Superior temporal gyrus (tissue), 1 donor: ENCODE results near the gene ANAPC2.

Experiments used
- DNase-seq: peaks from one replicate; pipeline ENCODE4 v3.0.0-alpha.2; 2016; ENCODE audit errors: extremely low spot score

Gene ANAPC2, protein sequence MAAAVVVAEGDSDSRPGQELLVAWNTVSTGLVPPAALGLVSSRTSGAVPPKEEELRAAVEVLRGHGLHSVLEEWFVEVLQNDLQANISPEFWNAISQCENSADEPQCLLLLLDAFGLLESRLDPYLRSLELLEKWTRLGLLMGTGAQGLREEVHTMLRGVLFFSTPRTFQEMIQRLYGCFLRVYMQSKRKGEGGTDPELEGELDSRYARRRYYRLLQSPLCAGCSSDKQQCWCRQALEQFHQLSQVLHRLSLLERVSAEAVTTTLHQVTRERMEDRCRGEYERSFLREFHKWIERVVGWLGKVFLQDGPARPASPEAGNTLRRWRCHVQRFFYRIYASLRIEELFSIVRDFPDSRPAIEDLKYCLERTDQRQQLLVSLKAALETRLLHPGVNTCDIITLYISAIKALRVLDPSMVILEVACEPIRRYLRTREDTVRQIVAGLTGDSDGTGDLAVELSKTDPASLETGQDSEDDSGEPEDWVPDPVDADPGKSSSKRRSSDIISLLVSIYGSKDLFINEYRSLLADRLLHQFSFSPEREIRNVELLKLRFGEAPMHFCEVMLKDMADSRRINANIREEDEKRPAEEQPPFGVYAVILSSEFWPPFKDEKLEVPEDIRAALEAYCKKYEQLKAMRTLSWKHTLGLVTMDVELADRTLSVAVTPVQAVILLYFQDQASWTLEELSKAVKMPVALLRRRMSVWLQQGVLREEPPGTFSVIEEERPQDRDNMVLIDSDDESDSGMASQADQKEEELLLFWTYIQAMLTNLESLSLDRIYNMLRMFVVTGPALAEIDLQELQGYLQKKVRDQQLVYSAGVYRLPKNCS

GRCh38 chr9:137188490-137189296, at the start of gene ANAPC2, which contains the start of gene SSNA1:
ANAPC2 (minus strand) TSS chr9:137188560; CDS start chr9:137188532, 28 bp downstream.
SSNA1 (plus strand) TSS chr9:137188676; CDS start chr9:137188727, 51 bp downstream.
- DNase-seq, result peak; percentile 91

DNA sequence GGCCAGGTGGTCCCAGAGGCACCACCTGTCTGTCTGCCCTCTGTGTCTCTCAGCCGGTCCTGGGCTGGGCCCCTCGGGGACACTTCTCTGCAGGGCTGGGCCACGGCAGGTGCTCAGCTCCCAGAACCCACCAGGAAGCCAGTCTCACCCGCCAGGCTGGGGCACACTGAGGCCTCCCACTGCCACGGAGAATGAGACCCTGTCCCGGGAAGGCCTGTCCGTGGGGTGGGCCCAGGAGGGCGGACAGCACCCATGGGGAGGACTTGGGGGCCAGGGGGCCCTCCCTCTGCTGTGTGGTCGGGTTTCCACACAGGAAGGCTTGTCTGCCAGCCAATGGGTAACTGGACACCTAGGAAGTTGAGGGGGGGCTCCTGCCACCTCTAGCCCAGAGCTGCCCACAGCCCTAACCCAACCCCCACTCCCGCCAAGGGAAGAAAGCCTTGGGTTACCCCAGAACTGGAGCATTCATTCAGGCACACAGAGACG, 48.6 kb upstream of the ANAPC2 start:
- peak; percentile 14 for DNase-seq

DNA sequence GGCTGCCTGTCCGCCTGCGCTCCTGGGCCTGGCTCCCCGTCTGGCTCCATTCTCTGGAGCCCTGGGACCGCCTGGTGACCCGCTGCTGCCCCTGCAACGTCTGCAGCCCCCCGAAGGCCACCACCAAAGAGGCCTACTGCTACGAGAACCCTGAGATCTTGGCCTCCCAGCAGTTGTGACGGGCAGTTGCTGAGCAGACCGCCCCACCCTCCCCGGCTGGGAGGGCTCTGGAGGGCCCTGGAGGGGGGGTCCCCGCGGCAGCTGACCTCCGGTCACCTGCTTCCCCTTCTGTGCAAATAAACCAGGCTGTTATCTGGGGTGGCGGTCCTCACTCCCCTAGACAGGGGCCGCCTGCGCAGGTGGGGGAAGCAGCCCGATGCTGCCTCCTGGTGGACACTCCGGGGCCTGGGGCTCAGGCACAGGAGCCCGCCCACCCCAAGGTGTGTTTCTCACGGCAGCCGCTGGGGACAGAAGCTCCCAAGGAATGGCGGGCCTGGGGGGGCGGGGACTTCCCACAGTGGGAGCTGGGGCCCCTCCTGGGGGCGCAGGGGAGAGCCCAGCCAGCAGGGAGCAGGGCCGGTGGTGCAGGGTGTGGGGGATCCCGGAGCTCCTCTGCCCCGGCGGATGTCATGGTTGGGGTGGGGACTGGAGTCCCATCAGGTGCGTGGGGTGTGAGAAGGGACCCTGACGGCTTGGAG, 48.0 kb upstream of the ANAPC2 start:
- peak; percentile 73 for DNase-seq

- DNase-seq, result no peak
Measured at GRCh38 chr9:137235424-137236237, 47.3 kb upstream of the ANAPC2 start.

GRCh38 chr9:137234758-137235423, 46.5 kb upstream of the ANAPC2 start:
- DNase-seq, result no peak

DNA sequence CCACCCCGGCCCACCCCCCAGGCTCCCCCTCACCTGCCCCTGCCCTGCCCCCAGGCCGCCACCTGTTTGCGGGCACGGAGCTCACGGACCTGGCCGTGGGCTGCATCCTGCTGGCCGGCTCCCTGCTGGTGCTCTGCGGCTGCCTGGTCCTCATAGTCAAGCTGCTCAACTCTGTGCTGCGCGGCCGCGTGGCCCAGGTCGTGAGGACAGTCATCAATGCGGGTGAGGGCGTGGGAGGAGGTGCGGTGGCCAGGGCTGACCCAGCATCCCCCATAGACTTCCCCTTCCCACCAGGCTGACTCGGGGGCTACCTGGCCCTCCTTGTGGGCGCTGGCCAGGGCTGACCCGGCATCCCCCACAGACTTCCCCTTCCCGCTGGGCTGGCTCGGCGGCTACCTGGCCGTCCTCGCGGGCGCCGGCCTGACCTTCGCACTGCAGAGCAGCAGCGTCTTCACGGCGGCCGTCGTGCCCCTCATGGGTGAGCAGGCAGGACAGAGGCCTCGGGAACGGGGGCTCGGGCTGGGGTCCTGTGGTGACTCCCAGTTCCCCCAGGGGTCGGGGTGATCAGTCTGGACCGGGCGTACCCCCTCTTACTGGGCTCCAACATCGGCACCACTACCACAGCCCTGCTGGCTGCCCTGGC, 45.8 kb upstream of the ANAPC2 start:
- DNase-seq, result no peak

DNA sequence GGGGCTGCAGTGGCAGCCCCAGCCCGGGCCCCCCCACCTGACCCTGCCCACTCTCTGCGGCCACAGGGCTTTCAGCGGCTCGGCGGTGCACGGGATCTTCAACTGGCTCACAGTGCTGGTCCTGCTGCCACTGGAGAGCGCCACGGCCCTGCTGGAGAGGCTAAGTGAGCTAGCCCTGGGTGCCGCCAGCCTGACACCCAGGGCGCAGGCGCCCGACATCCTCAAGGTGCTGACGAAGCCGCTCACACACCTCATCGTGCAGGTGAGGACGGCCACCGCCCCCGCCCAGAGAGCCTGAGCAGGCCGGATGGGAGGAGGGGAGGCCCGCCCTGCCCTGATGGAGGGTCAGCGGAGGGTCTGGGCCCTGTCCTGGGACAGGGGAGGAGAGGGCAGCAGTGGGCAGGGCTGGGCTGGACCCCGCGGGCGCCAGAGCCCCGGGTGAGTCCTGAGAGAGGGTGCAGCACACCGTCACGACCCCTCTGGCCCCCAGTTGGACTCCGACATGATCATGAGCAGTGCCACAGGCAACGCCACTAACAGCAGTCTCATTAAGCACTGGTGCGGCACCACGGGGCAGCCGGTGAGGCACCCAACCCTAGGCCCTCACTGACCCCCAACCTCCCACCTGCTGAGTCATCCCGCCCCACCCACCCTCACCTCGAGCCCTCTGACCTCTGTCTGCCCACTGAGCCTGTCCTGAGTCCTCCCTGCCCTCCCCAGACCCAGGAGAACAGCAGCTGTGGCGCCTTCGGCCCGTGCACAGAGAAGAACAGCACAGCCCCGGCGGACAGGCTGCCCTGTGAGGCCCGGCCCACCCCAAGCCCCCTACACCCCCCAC, 45.0 kb upstream of the ANAPC2 start:
- DNase-seq, result no peak

DNA sequence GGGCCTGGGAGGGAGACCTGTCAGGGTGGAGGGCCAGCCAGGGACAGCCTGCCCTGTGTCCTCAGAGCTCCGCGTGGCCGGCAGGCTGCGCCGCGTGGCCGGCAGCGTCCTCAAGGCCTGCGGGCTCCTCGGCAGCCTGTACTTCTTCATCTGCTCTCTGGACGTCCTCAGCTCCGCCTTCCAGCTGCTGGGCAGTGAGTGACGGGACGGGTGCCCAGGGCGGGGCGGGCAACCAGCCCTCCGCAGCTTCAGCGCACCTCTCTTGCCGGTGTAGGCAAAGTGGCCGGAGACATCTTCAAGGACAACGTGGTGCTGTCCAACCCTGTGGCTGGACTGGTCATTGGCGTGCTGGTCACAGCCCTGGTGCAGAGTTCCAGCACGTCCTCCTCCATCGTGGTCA, 44.1 kb upstream of the ANAPC2 start:
- DNase-seq, result no peak

DNA sequence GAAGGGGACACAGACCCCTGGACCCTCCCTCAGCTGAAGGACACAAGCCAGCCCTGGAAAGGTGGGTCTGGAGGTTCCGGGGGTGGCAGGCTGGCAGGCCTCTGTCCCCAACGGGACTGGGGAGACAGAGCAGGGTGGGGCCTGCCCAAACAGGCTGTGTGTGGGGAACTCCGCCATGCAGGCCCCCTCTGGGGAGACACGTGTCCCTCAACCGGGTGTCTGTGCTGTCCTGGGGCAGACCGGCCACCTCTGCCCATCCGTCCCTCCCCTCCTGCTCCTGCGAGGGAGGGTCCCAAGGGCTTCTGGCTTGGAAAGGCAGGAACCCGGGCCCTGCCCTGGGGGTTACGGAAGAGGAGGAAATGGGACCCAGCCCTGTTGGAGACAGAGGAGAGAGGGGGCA, 43.7 kb upstream of the ANAPC2 start:
- DNase-seq, result no peak

GRCh38 chr9:137231372-137232039, 43.1 kb upstream of the ANAPC2 start:
- no peak for DNase-seq

DNA sequence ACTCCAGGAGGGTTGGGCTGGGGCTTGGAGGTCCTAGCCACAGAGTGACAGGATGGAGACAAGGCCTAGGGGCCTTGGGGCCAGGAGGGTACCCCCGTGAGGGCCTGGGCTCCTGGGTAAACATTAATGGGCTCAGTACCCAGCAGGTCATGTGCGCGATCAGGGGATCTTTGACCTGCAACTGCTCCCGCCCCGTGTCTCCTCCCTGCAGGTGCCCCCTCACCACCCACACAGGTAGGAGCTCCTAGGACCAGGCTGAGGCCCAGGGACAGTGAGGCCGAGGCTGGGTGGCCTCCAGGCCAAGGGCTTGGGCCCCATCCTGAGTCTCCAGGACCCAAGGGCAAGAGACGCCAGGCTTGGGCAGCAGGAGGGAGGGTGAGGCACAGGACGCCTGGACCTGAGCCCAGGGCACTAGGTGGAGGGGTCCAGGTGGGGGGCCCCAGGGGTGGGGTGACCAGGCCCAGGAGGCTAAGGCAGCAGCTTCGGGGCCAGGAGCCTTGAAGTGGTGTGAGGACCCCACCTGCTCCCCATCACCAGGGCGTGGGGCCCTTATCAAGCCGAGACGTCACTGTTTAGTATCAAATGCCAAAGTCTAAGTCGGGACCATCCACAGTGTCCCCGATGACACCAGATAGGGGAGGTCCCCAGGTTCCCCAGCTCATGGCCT, 42.5 kb upstream of the ANAPC2 start, which contains the start of gene SLC34A3:
Gene SLC34A3 (plus strand): TSS at position 197 of the 667 bp plus-strand sequence. CDS start 802 bp downstream, outside the sequence.
- DNase-seq, result no peak

DNA sequence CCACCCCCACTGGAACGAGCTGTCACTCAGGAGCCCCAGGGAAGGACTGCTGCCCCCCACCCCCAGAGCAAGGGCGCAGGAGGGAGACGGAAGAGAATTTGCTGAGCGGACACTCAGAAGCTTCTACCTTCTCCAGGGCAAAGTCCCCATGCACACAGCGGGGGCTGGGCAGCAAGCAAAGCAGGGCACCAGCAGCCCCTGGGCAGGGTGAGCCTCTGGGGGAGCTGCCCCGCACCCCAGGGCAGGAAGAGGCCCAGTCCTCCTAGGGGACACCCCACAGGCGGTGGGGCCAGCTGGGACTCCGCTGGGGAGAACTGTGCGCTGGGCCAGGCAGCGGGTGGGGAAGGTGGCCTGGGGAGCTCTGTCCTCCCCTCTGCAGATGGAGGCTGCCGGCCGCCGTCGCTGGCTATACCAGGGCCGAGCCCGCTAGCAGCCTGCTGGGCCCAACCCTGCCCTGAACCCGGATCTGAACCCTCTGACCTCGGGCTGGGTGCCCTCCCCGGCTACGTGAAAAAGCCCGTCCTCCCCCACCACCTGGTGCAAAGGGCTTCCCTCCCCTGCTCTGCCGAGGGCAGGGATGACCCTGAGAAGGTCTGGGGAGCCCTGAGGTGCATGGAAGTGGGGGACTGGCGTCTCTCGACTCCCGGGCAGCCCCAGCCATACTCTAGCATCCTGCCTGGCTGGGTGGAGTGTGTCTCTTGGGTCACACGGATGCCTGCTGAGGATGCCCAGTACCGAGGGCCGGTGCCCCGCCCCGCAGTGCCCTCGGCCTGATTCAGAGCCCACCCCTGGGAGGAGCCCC, 41.7 kb upstream of the ANAPC2 start:
- no peak for DNase-seq

- no peak for DNase-seq
Measured at GRCh38 chr9:137228968-137229896, 40.9 kb upstream of the ANAPC2 start.

DNA sequence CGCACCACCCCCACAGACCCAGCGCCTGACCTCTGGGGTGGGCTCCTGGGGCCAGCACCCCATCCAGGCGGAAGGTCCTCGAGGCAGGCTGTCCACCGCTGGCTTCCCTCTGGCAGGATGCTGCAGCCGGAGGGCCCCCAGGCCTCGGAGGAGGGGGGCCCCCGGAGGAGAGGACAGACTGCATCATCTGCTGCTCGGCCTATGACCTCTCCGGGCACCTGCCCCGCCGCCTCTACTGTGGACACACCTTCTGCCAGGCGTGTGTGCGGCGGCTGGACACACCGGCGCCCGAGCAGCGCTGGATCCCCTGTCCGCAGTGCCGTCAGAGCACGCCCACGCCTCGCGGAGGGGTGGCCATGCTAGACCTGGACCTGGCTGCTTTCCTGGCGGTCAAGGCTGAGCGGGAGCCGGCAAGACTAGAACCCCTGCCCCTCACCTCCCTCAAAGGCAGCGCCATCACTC, 40.2 kb upstream of the ANAPC2 start:
- DNase-seq, result no peak
